HepG2 (cell line): ENCODE data around the gene RPUSD2. TPM values are rescaled to one million over a fixed set of nuclear protein-coding genes. Genes with fewer than 3 reads are reported as not detected.

ENCODE experiments used
- CREB1 ChIP-seq, 2 experiments: fragments of 450-650 bp in 1 of 2; IDR thresholded peaks; 2 replicates each; pipeline ENCODE4 v1.6.1; 2016 to 2017; ENCODE audit warnings: control low read depth in 1 of 2, mild to moderate bottlenecking in 1 of 2, missing compliant biosample characterization in 1 of 2, missing genetic modification characterization in 1 of 2
- FOXA1 ChIP-seq, 2 experiments: fragments of 450-650 bp in 1 of 2; sonication (generic) in 1 of 2; formaldehyde crosslinking in 1 of 2; IDR thresholded peaks; 2 replicates each; pipeline versions ENCODE4 v1.4.0 to v1.6.1; 2016 to 2020; ENCODE audit warnings: missing genetic modification reagents in 1 of 2
- HBP1 ChIP-seq: IDR thresholded peaks from 2 replicates; pipeline ENCODE4 v1.6.1; 2016; ENCODE audit warnings: low read depth, control low read depth
- HMGXB4 ChIP-seq, 2 experiments: sonication (generic) in 1 of 2; formaldehyde crosslinking in 1 of 2; IDR thresholded peaks; 2 replicates each; pipeline versions ENCODE4 v1.4.0 to v1.6.1; 2018 to 2020; ENCODE audit warnings: missing genetic modification reagents in 2 of 2, borderline replicate concordance in 1 of 2, low read depth in 1 of 2, mild to moderate bottlenecking in 1 of 2, missing biosample characterization in 1 of 2
- IRF2 ChIP-seq: IDR thresholded peaks from 2 replicates; pipeline ENCODE4 v1.6.1; 2018; ENCODE audit warnings: missing genetic modification reagents, missing compliant biosample characterization
- NFIB ChIP-seq: sonication (generic); formaldehyde crosslinking; IDR thresholded peaks from 2 replicates; pipeline ENCODE4 v1.9.0; 2021; ENCODE audit warnings: missing genetic modification reagents, mild to moderate bottlenecking, borderline replicate concordance
- NONO ChIP-seq, 2 experiments: fragments of 450-650 bp in 1 of 2; sonication (generic) in 1 of 2; formaldehyde crosslinking in 1 of 2; IDR thresholded peaks in 1 of 2; conservative IDR thresholded peaks in 1 of 2; 2 replicates each; pipeline versions ENCODE4 v1.6.1 to v1.8.0; 2017 to 2022; ENCODE audit warnings: mild to moderate bottlenecking in 1 of 2, missing genetic modification reagents in 1 of 2, moderate library complexity in 1 of 2
- RAD21 ChIP-seq: fragments of 450-650 bp; formaldehyde crosslinking; IDR thresholded peaks from 2 replicates; pipeline ENCODE4 v1.5.0; 2020; ENCODE audit warnings: mild to moderate bottlenecking
- SMC3 ChIP-seq: IDR thresholded peaks from 2 replicates; pipeline ENCODE4 v1.6.1; 2011; ENCODE audit warnings: low read length, improper control_type of control experiment
- SRSF1 ChIP-seq: fragments of 200-400 bp; formaldehyde crosslinking; optimal IDR thresholded peaks from 2 replicates; pipeline ENCODE3; 2017; ENCODE audit warnings: mild to moderate bottlenecking, low read depth, low read length, moderate library complexity
- SSRP1 ChIP-seq: IDR thresholded peaks from 2 replicates; pipeline ENCODE4 v1.6.1; 2016; ENCODE audit warnings: control low read depth
- THAP11 ChIP-seq: IDR thresholded peaks from 2 replicates; pipeline ENCODE4 v1.6.1; 2016; ENCODE audit warnings: missing biosample characterization, missing genetic modification reagents
- TOPORS ChIP-seq: sonication (generic); formaldehyde crosslinking; IDR thresholded peaks from 2 replicates; pipeline ENCODE4 v1.8.0; 2023; ENCODE audit warnings: mild to moderate bottlenecking, missing genetic modification reagents
- TRAFD1 ChIP-seq: sonication (generic); formaldehyde crosslinking; IDR thresholded peaks from 2 replicates; pipeline ENCODE4 v1.5.1; 2020; ENCODE audit warnings: missing genetic modification reagents, mild to moderate bottlenecking, borderline replicate concordance
- ZBTB20 ChIP-seq: sonication (generic); formaldehyde crosslinking; IDR thresholded peaks from 2 replicates; pipeline ENCODE4 v1.8.1; 2023; ENCODE audit warnings: missing genetic modification reagents, low read depth, mild to moderate bottlenecking, borderline replicate concordance
- ZFAT ChIP-seq: sonication (generic); formaldehyde crosslinking; conservative IDR thresholded peaks from 2 replicates; pipeline ENCODE4 v1.8.1; 2023; ENCODE audit warnings: missing genetic modification reagents, inconsistent platforms
- ZFP62 ChIP-seq: sonication (generic); formaldehyde crosslinking; IDR thresholded peaks from 2 replicates; pipeline ENCODE4 v1.4.0; 2020; ENCODE audit warnings: missing genetic modification reagents
- ZNF205 ChIP-seq: IDR thresholded peaks from 2 replicates; pipeline ENCODE4 v1.6.1; 2018; ENCODE audit warnings: missing biosample characterization, missing genetic modification reagents
- ZNF33B ChIP-seq: sonication (generic); formaldehyde crosslinking; IDR thresholded peaks from 2 replicates; pipeline ENCODE4 v1.5.1; 2020; ENCODE audit warnings: mild to moderate bottlenecking, missing genetic modification reagents
- ZNF354B ChIP-seq: sonication (generic); formaldehyde crosslinking; IDR thresholded peaks from 2 replicates; pipeline ENCODE4 v1.8.0; 2022; ENCODE audit warnings: mild to moderate bottlenecking, missing genetic modification reagents
- ZNF44 ChIP-seq: sonication (generic); formaldehyde crosslinking; IDR thresholded peaks from 2 replicates; pipeline ENCODE4 v1.5.1; 2020; ENCODE audit warnings: mild to moderate bottlenecking, missing genetic modification reagents
- ZNF570 ChIP-seq: sonication (generic); formaldehyde crosslinking; IDR thresholded peaks from 2 replicates; pipeline ENCODE4 v1.4.0; 2020; ENCODE audit warnings: mild to moderate bottlenecking, missing genetic modification reagents, borderline replicate concordance
- polyA plus RNA-seq, 8 experiments: library from polyadenylated mRNA; depleted of rRNA in 3 of 8; stranded (reverse) in 7 of 8; unstranded in 1 of 8; fragments of >200 nt; fragmentation: Illumina TruSeq in 4 of 8; extraction: Trizol in 4 of 8; gene quantifications; 2 replicates each; pipeline versions ENCODE4 v1.2.1 to v1.2.3, GENCODE V29; 2011 to 2016; ENCODE audit warnings: low read depth in 4 of 8, missing spikeins in 1 of 8, mixed read lengths in 1 of 8; ENCODE audit not compliant: insufficient read depth in 1 of 8
- total RNA-seq, 5 experiments: library from RNA; depleted of rRNA; stranded (reverse); fragments of >200 nt; fragmentation: Illumina TruSeq; extraction: Trizol; gene quantifications; 2 replicates each; pipeline ENCODE4 v1.2.3, GENCODE V29; 2016; ENCODE audit warnings: low read depth in 1 of 5
- TF ChIP-seq, protein P1 (sequence below): sonication (generic); formaldehyde crosslinking; IDR thresholded peaks from 2 replicates; pipeline ENCODE4 v1.4.0; 2020; ENCODE audit warnings: missing genetic modification reagents

The RPUSD2 gene
- total and polyA plus RNA-seq, 2 of the 13 experiments (the other 11 are each of a cell fraction or from before 2014, with no cell fraction given): 8.6 to 14.5 TPM

GRCh38 chr15:40567111-40567510 is 2.0 kb upstream of the RPUSD2 start (continued):
- no peak for TF ChIP-seq FOXA1 (IDR thresholded peaks at IDR 0.05)
- 0 out of 2 replicates have a peak, but pooled peaks have one; percentile 22 for TF ChIP-seq FOXA1 (CRISPR knock-in tag; IDR thresholded peaks at IDR 0.05)
- no peak for TF ChIP-seq CREB1 (IDR thresholded peaks at IDR 0.05)
- TF ChIP-seq CREB1 (CRISPR knock-in tag; IDR thresholded peaks at IDR 0.05): 0 out of 2 replicates have a peak, but pooled peaks have one; percentile 18
- peak; percentile 51; the same call in 1 of the 2 replicates for TF ChIP-seq SMC3
- no peak for TF ChIP-seq ZFP62
- 0 out of 2 replicates have a peak, but pooled peaks have one; percentile 1 for TF ChIP-seq ZNF354B (CRISPR knock-in tag)
- 0 out of 2 replicates have a peak, but pooled peaks have one; percentile 13 for TF ChIP-seq RAD21 (CRISPR knock-in tag)
- TF ChIP-seq SSRP1 (CRISPR knock-in tag): no peak
- 0 out of 2 replicates have a peak, but pooled peaks have one; percentile 46 for TF ChIP-seq HBP1 (CRISPR knock-in tag)
- TF ChIP-seq ZNF205 (CRISPR knock-in tag): no peak
- TF ChIP-seq ZFAT (CRISPR knock-in tag): no peak
- no peak for TF ChIP-seq SRSF1
- TF ChIP-seq TRAFD1 (CRISPR knock-in tag): 0 out of 2 replicates have a peak, but pooled peaks have one; percentile 68
- TF ChIP-seq THAP11 (CRISPR knock-in tag): 0 out of 2 replicates have a peak, but pooled peaks have one; percentile 35
- TF ChIP-seq, protein P1, sequence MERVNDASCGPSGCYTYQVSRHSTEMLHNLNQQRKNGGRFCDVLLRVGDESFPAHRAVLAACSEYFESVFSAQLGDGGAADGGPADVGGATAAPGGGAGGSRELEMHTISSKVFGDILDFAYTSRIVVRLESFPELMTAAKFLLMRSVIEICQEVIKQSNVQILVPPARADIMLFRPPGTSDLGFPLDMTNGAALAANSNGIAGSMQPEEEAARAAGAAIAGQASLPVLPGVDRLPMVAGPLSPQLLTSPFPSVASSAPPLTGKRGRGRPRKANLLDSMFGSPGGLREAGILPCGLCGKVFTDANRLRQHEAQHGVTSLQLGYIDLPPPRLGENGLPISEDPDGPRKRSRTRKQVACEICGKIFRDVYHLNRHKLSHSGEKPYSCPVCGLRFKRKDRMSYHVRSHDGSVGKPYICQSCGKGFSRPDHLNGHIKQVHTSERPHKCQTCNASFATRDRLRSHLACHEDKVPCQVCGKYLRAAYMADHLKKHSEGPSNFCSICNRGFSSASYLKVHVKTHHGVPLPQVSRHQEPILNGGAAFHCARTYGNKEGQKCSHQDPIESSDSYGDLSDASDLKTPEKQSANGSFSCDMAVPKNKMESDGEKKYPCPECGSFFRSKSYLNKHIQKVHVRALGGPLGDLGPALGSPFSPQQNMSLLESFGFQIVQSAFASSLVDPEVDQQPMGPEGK (CRISPR knock-in tag): peak; percentile 61
- 0 out of 2 replicates have a peak, but pooled peaks have one; percentile 20 for TF ChIP-seq IRF2
- TF ChIP-seq ZBTB20 (CRISPR knock-in tag): no peak
- no peak for TF ChIP-seq ZNF44 (CRISPR knock-in tag)
- no peak for TF ChIP-seq ZNF570 (CRISPR knock-in tag)
- TF ChIP-seq NFIB: no peak
- no peak for TF ChIP-seq TOPORS (CRISPR knock-in tag)
- TF ChIP-seq ZNF33B: no peak
- TF ChIP-seq NONO (IDR thresholded peaks at IDR 0.05): no peak
- TF ChIP-seq NONO (CRISPR knock-in tag; conservative IDR thresholded peaks at IDR 0.05): no peak
- TF ChIP-seq HMGXB4 (CRISPR knock-in tag; IDR thresholded peaks at IDR 0.05; ENCODE audit: borderline replicate concordance in 1 of 2, low read depth in 1 of 2): peak in 1 of 2 experiments; percentile 53; a peak in 1 of 4 replicates
